HL-60 (cell line): ENCODE data around the gene MAP1LC3A.
"Not testable (repeated sequence)": the region's sequence is repeated elsewhere in the genome, so short reads cannot be mapped to it uniquely, and the experiment has no call there.

ENCODE experiments used
- DNase-seq, 2 experiments: peaks; one replicate each; pipeline ENCODE4 v3.0.0-alpha.2; 2010 to 2020; ENCODE audit warnings: low read depth in 1 of 2, low spot score in 1 of 2
- H3K27ac ChIP-seq: fragments of 250-450 bp; sonication (Bioruptor Pico); replicated peaks from 2 replicates; pipeline ENCODE4 v1.5.1; 2020; ENCODE audit warnings: mild to moderate bottlenecking, moderate library complexity
- H3K27me3 ChIP-seq: fragments of 250-450 bp; sonication (Bioruptor Pico); 2 replicates; pipeline ENCODE4 v1.5.1; 2021; ENCODE audit warnings: mild to moderate bottlenecking, moderate library complexity; ENCODE audit not compliant: insufficient read depth, poor library complexity, severe bottlenecking
- H3K4me3 ChIP-seq: replicated peaks from 2 replicates; pipeline ENCODE4 v1.5.1; 2011; ENCODE audit warnings: mild to moderate bottlenecking, control low read depth, low read length; ENCODE audit not compliant: insufficient read depth
- GABPA ChIP-seq: IDR thresholded peaks from 2 replicates; pipeline ENCODE4 v1.6.1; 2012; ENCODE audit warnings: low read depth
- POLR2AphosphoS5 ChIP-seq: IDR thresholded peaks from 2 replicates; pipeline ENCODE4 v1.6.1; 2012; ENCODE audit warnings: low read depth
- SPI1 ChIP-seq: IDR thresholded peaks from 2 replicates; pipeline ENCODE4 v1.6.1; 2012; ENCODE audit warnings: low read depth, mild to moderate bottlenecking, borderline replicate concordance
- TF ChIP-seq, protein P1 (sequence below): IDR thresholded peaks from 2 replicates; pipeline ENCODE4 v1.6.1; 2012; ENCODE audit warnings: low read depth; ENCODE audit not compliant: insufficient replicate concordance
- TF ChIP-seq, protein P2 (sequence below): IDR thresholded peaks from one replicate; pipeline ENCODE4 v1.5.1; 2011; ENCODE audit warnings: low read length, control low read depth, inconsistent platforms; ENCODE audit not compliant: insufficient read depth

Gene MAP1LC3A

DNA sequence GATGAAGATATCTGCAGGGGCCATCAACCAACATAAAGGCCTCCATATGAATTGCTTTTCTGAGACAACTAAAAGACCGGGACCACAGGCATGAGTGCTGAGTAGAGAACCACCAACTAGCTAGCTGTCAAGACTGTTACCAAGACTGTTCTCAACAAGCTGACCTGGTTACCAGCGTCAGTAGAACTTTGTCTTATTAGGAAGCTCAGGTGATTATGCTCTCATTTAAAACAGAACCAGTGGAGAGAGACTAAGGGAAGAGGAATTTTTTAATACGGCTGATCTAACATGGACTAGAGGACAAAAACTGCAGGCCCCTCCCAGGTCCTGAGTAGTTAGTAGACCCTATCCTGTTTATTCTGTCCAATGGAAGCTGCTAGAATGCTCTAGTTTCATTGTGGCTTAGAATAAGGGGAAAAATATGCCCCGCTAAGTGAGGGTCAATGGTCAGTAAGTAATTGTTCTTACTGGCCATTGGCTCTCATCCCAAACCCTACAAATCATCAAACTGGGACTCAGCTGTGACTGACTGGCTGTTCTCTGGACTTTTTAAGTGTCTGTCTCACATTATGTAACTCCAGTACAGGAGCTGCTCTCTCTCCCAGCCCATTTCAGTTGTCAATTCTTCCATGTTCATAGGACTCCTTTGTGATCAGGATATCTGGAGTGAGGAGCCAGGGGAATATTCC is 46.1 kb upstream of the MAP1LC3A start:
- Histone ChIP-seq H3K27me3 (no peaks in the 10 kb centered on the region), H3K27ac (no peak overlapping the region), H3K4me3 (no peak overlapping the region)
- DNase-seq: no peak
- TF ChIP-seq, protein P1, sequence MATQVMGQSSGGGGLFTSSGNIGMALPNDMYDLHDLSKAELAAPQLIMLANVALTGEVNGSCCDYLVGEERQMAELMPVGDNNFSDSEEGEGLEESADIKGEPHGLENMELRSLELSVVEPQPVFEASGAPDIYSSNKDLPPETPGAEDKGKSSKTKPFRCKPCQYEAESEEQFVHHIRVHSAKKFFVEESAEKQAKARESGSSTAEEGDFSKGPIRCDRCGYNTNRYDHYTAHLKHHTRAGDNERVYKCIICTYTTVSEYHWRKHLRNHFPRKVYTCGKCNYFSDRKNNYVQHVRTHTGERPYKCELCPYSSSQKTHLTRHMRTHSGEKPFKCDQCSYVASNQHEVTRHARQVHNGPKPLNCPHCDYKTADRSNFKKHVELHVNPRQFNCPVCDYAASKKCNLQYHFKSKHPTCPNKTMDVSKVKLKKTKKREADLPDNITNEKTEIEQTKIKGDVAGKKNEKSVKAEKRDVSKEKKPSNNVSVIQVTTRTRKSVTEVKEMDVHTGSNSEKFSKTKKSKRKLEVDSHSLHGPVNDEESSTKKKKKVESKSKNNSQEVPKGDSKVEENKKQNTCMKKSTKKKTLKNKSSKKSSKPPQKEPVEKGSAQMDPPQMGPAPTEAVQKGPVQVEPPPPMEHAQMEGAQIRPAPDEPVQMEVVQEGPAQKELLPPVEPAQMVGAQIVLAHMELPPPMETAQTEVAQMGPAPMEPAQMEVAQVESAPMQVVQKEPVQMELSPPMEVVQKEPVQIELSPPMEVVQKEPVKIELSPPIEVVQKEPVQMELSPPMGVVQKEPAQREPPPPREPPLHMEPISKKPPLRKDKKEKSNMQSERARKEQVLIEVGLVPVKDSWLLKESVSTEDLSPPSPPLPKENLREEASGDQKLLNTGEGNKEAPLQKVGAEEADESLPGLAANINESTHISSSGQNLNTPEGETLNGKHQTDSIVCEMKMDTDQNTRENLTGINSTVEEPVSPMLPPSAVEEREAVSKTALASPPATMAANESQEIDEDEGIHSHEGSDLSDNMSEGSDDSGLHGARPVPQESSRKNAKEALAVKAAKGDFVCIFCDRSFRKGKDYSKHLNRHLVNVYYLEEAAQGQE: no peak
- TF ChIP-seq, protein P2, sequence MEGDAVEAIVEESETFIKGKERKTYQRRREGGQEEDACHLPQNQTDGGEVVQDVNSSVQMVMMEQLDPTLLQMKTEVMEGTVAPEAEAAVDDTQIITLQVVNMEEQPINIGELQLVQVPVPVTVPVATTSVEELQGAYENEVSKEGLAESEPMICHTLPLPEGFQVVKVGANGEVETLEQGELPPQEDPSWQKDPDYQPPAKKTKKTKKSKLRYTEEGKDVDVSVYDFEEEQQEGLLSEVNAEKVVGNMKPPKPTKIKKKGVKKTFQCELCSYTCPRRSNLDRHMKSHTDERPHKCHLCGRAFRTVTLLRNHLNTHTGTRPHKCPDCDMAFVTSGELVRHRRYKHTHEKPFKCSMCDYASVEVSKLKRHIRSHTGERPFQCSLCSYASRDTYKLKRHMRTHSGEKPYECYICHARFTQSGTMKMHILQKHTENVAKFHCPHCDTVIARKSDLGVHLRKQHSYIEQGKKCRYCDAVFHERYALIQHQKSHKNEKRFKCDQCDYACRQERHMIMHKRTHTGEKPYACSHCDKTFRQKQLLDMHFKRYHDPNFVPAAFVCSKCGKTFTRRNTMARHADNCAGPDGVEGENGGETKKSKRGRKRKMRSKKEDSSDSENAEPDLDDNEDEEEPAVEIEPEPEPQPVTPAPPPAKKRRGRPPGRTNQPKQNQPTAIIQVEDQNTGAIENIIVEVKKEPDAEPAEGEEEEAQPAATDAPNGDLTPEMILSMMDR: no peak
- no peak for TF ChIP-seq SPI1
- no peak for TF ChIP-seq GABPA
- TF ChIP-seq POLR2AphosphoS5: no peak

DNA sequence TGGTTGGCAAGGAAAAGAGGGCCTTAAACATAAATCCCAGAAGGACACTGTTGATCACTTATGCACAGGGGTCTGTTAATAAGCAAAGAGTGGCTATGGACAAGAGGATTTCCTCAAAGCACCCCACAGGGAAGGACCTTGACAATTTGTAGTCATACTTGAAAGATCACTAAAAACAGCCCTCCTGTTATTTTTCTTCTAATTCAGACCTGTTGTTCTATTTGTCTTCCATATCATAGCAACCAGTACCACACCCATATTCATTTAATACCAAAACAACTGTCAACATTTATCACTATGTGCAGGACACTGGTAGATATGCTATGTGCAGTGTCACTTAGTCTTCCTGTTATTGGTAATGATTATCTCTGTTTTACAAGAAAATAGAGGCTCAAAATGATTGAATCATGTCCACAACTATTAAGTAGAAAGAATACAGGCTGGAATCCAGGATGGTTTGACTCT is 45.5 kb upstream of the MAP1LC3A start:
- no peak for DNase-seq
- Histone ChIP-seq H3K4me3 (no peak overlapping the region), H3K27ac (no peak overlapping the region), H3K27me3 (no peaks in the 10 kb centered on the region)
- TF ChIP-seq GABPA: no peak
- TF ChIP-seq, protein P2: no peak
- TF ChIP-seq POLR2AphosphoS5: no peak
- TF ChIP-seq SPI1: no peak
- TF ChIP-seq, protein P1: no peak

DNA sequence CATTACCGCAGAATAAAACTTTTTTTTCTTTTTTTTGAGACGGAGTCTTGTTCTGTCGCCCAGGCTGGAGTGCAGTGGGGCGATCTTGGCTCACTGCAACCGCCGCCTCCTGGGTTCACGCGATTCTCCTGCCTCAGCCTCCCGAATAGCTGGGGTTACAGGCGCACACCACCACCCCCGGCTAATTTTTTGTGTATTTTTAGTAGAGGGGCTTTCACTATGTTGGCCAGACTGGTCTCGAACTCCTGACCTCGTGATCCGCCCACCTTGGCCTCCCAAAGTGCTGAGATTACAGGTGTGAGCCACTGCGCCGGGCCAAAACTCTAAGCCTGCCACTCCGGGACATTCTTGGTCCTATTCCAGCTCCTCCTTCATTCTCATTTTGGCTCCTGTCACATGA is 44.5 kb upstream of the MAP1LC3A start:
- H3K27ac ChIP-seq, H3K27me3 ChIP-seq, DNase-seq, H3K4me3 ChIP-seq: not testable (repeated sequence)

DNA sequence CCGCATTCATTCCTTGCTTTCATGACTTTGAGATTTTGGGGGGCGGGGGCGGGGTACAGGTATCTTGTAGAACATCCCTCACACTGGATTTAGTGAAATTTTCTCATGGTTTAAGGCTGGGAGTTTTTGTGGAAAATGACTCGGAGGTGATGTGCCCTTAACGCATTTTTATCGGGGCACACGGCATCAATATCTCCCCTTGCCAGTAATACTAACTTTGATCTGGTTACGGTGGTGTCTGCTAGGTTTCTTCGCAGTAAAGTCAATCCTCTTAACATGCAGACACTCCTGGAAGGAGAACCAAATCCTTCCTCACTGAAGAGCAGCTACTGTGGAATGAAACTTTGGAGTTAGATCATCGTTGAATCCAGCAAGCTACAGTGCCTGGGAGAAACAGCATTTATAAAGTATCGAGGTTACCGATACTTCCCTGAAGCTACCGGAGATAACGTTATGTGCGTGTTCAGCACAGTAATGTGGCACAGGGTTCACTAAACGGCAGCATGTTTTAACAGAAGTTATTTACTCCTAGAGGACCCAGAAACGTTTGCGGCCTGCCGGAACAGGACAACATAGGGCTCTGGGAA is 43.5 kb upstream of the MAP1LC3A start:
- no peak for TF ChIP-seq POLR2AphosphoS5
- no peak for TF ChIP-seq SPI1
- TF ChIP-seq GABPA: no peak
- TF ChIP-seq, protein P1: no peak
- TF ChIP-seq, protein P2: no peak
- no peaks in the 10 kb centered on the region for H3K27me3 ChIP-seq
- no peak for DNase-seq
- peak overlapping the region; percentile 93 for H3K4me3 ChIP-seq
- H3K27ac ChIP-seq: peak overlapping the region; percentile 80
